ENCODE data around the gene APBA1.
A peak's percentile ranks its signal among the peaks of the same experiment; 100 is the strongest.
"Not testable (repeated sequence)": the region's sequence is repeated elsewhere in the genome, so short reads cannot be mapped to it uniquely, and the experiment has no call there.

The APBA1 gene

GRCh38 chr9:69442486-69442885, 229.7 kb downstream of the APBA1 start:
- DNase-seq (ENCODE audit: low read depth in 2 of 2), result no peak

GRCh38 chr9:69440254-69440955, 231.8 kb downstream of the APBA1 start:
- not testable (repeated sequence) for DNase-seq (ENCODE audit: low read depth in 2 of 2)

- not testable (repeated sequence) for DNase-seq (ENCODE audit: low read depth in 2 of 2)
Measured at GRCh38 chr9:69439654-69440053, 232.5 kb downstream of the APBA1 start.

- no peak for DNase-seq (ENCODE audit: low read depth in 2 of 2)
Measured at GRCh38 chr9:69433968-69434367, 238.2 kb downstream of the APBA1 start.

GRCh38 chr9:69433392-69433791, 238.8 kb downstream of the APBA1 start:
- no peak for DNase-seq (ENCODE audit: low read depth in 2 of 2)

- DNase-seq (ENCODE audit: low read depth in 2 of 2), result no peak
Measured at GRCh38 chr9:69432623-69433022, 239.5 kb downstream of the APBA1 start.

GRCh38 chr9:69431777-69432176, 240.4 kb downstream of the APBA1 start:
- DNase-seq (ENCODE audit: low read depth in 2 of 2), result no peak

- DNase-seq (ENCODE audit: low read depth in 2 of 2), result no peak
Measured at GRCh38 chr9:69431203-69431602, 241.0 kb downstream of the APBA1 start.

GRCh38 chr9:69430206-69430605, 242.0 kb downstream of the APBA1 start:
- no peak for DNase-seq (ENCODE audit: low read depth in 2 of 2)

GRCh38 chr9:69429281-69429680, 242.9 kb downstream of the APBA1 start:
- DNase-seq (ENCODE audit: low read depth in 2 of 2), result no peak

GRCh38 chr9:69428017-69428785, 244.0 kb downstream of the APBA1 start:
- DNase-seq (ENCODE audit: low read depth in 2 of 2), result no peak

GRCh38 chr9:69427286-69427685, 244.9 kb downstream of the APBA1 start:
- no peak for DNase-seq (ENCODE audit: low read depth in 2 of 2)

- DNase-seq (ENCODE audit: low read depth in 2 of 2), result no peak
Measured at GRCh38 chr9:69425136-69425801, 246.9 kb downstream of the APBA1 start.

- DNase-seq (ENCODE audit: low read depth in 2 of 2), result peak in 1 of 2 donors; percentile 10
Measured at GRCh38 chr9:69421908-69422801, 250.0 kb downstream of the APBA1 start.

- DNase-seq (ENCODE audit: low read depth in 2 of 2), result no peak
Measured at GRCh38 chr9:69420611-69421270, 251.4 kb downstream of the APBA1 start.

GRCh38 chr9:69412741-69413150, 259.4 kb downstream of the APBA1 start:
- DNase-seq (ENCODE audit: low read depth in 2 of 2), result no peak

GRCh38 chr9:69411931-69412740, 260.0 kb downstream of the APBA1 start:
- DNase-seq (ENCODE audit: low read depth in 2 of 2), result no peak

GRCh38 chr9:69411246-69411645, 260.9 kb downstream of the APBA1 start:
- DNase-seq (ENCODE audit: low read depth in 2 of 2), result no peak

- not testable (repeated sequence) for DNase-seq (ENCODE audit: low read depth in 2 of 2)
Measured at GRCh38 chr9:69409936-69410335, 262.2 kb downstream of the APBA1 start.

- DNase-seq (ENCODE audit: low read depth in 2 of 2), result no peak
Measured at GRCh38 chr9:69400470-69400869, 271.7 kb downstream of the APBA1 start.

Measured in stimulated activated CD8-positive, alpha-beta memory T cell treated with anti-CD3 and anti-CD28 coated beads, Interleukin-7, amount 100 ng/mL, for 1 hour (primary cell).